ENCODE measurements around the gene PLIN5.

DNA sequence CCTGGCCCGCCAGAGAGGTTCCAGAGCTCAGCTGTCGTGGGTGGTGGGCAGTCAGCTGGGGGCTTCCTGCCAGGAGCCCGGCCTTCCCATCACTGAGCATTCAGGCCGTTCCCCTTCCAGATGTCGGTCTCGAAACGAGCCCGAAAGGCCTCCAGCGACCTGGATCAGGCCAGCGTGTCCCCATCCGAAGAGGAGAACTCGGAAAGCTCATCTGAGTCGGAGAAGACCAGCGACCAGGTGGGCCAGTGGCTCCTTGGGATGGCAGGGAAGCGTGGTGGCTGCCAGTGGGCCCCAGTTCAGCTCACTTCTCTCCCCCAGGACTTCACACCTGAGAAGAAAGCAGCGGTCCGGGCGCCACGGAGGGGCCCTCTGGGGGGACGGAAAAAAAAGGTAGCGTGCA lies 43.6 kb downstream of the PLIN5 start:
- no peak for TF ChIP-seq YY1 (IDR thresholded peaks at IDR 0.05; ENCODE audit: insufficient read depth, insufficient read length)
- TF ChIP-seq SUZ12 (IDR thresholded peaks at IDR 0.05; ENCODE audit: extremely low read depth, insufficient read depth, insufficient read length), result no peak
- TF ChIP-seq ZNF274 (IDR thresholded peaks at IDR 0.05; ENCODE audit: low read depth, low read length), result no peak
